K562 (cell line): ENCODE results near the gene VTI1B. TPM values are rescaled to one million over a fixed set of nuclear protein-coding genes. Genes with fewer than 3 reads are reported as not detected.
A peak's percentile ranks its signal among the peaks of the same experiment; 100 is the strongest.

Experiments used
- ATF7 ChIP-seq: fragments of 450-650 bp; IDR thresholded peaks from 2 replicates; pipeline ENCODE4 v1.7.1; 2014; ENCODE audit warnings: mild to moderate bottlenecking, moderate library complexity
- CREB1 ChIP-seq, 2 experiments: sonication (generic) in 1 of 2; formaldehyde crosslinking in 1 of 2; IDR thresholded peaks; 2 replicates each; pipeline versions ENCODE4 v1.6.1 to v1.8.0; 2012 to 2022; ENCODE audit warnings: inconsistent platforms in 1 of 2, mild to moderate bottlenecking in 1 of 2, missing genetic modification reagents in 1 of 2, moderate library complexity in 1 of 2
- CSDE1 ChIP-seq, 2 experiments: fragments of 450-650 bp; IDR thresholded peaks; 2 replicates each; pipeline ENCODE4 v1.6.1; 2016; ENCODE audit warnings: mild to moderate bottlenecking in 1 of 2
- EWSR1 ChIP-seq: fragments of 450-650 bp; IDR thresholded peaks from 2 replicates; pipeline ENCODE4 v1.6.1; 2018; ENCODE audit warnings: borderline replicate concordance, mild to moderate bottlenecking, low read depth, moderate library complexity; ENCODE audit not compliant: partially characterized antibody
- MAFF ChIP-seq: IDR thresholded peaks from 2 replicates; pipeline ENCODE4 v1.6.1; 2012; ENCODE audit warnings: low read length, improper control_type of control experiment
- NBN ChIP-seq: fragments of 450-650 bp; IDR thresholded peaks from 2 replicates; pipeline ENCODE4 v1.6.1; 2016; ENCODE audit warnings: low read depth, mild to moderate bottlenecking
- NFIX ChIP-seq: fragments of 250-450 bp; sonication (Bioruptor Pico); IDR thresholded peaks from 2 replicates; pipeline ENCODE4 v1.4.0; 2020; ENCODE audit warnings: low read depth, mild to moderate bottlenecking, moderate library complexity
- POLR2AphosphoS2 ChIP-seq: IDR thresholded peaks from 2 replicates; pipeline ENCODE4 v1.6.1; 2012; ENCODE audit warnings: low read length, improper control_type of control experiment
- POLR2B ChIP-seq: fragments of 450-650 bp; IDR thresholded peaks from 2 replicates; pipeline ENCODE4 v1.6.1; 2018; ENCODE audit warnings: low read depth; ENCODE audit not compliant: partially characterized antibody
- RHOXF2B ChIP-seq: fragments of 250-450 bp; sonication (Bioruptor Pico); conservative IDR thresholded peaks from 2 replicates; pipeline ENCODE4 v1.5.1; 2021
- SP1 ChIP-seq: sonication (generic); formaldehyde crosslinking; IDR thresholded peaks from 2 replicates; pipeline ENCODE4 v1.8.1; 2022; ENCODE audit warnings: mild to moderate bottlenecking, missing genetic modification reagents
- SUPT5H ChIP-seq: fragments of 450-650 bp; IDR thresholded peaks from 2 replicates; pipeline ENCODE4 v1.6.1; 2016
- TCF3 ChIP-seq: sonication (generic); formaldehyde crosslinking; IDR thresholded peaks from 2 replicates; pipeline ENCODE4 v1.4.0; 2020; ENCODE audit warnings: mild to moderate bottlenecking, missing genetic modification reagents
- ZNF232 ChIP-seq: sonication (generic); formaldehyde crosslinking; IDR thresholded peaks from 2 replicates; pipeline ENCODE4 v1.8.0; 2022; ENCODE audit warnings: mild to moderate bottlenecking, missing genetic modification reagents
- ZNF408 ChIP-seq: fragments of 250-450 bp; sonication (Bioruptor Pico); IDR thresholded peaks from 2 replicates; pipeline ENCODE4 v1.4.0; 2020; ENCODE audit warnings: low read depth, mild to moderate bottlenecking, moderate library complexity
- ZNF584 ChIP-seq: fragments of 200-800 bp; sonication (Bioruptor generic); IDR thresholded peaks from 2 replicates; pipeline ENCODE4 v1.6.1; 2016; ENCODE audit warnings: low read depth, mild to moderate bottlenecking, missing genetic modification characterization, missing compliant biosample characterization
- ZNF778 ChIP-seq: fragments of 450-650 bp; formaldehyde crosslinking; IDR thresholded peaks from 2 replicates; pipeline ENCODE4 v1.4.0; 2020; ENCODE audit warnings: mild to moderate bottlenecking, moderate library complexity
- polyA plus RNA-seq, 8 experiments: library from polyadenylated mRNA; depleted of rRNA in 4 of 8; stranded (reverse) in 5 of 8; unstranded in 3 of 8; fragments of >200 nt; fragmentation: Nextera tagmentation in 2 of 8; fragmentation: Illumina TruSeq in 1 of 8; extraction: Ambion mirVana in 2 of 8; extraction: Trizol in 1 of 8; gene quantifications; 2 replicates each; pipeline versions ENCODE4 v1.2.1 to v1.2.3, GENCODE V29; 2011 to 2014; ENCODE audit warnings: inconsistent platforms in 1 of 8, missing spikeins in 1 of 8
- total RNA-seq, 7 experiments: library from RNA; depleted of rRNA in 6 of 7; stranded (reverse); fragments of >200 nt in 6 of 7; fragmentation: Illumina TruSeq in 2 of 7; extraction: Trizol in 2 of 7; gene quantifications; 2 replicates each; pipeline versions ENCODE4 v1.2.1 to v1.2.3, GENCODE V29; 2011 to 2021; ENCODE audit warnings: low replicate concordance in 1 of 7
- TF ChIP-seq, protein P1 (sequence below): sonication (generic); formaldehyde crosslinking; IDR thresholded peaks from 2 replicates; pipeline ENCODE4 v1.4.0; 2020; ENCODE audit warnings: mild to moderate bottlenecking, missing genetic modification reagents
- TF ChIP-seq, protein P2 (sequence below): fragments of 450-650 bp; IDR thresholded peaks from 2 replicates; pipeline ENCODE4 v1.6.1; 2017; ENCODE audit warnings: antibody characterized with exemption, mild to moderate bottlenecking
- TF ChIP-seq, protein P3 (sequence below): fragments of 200-800 bp; sonication (Bioruptor generic); IDR thresholded peaks from 2 replicates; pipeline ENCODE4 v1.6.1; 2017; ENCODE audit warnings: missing genetic modification characterization, missing compliant biosample characterization
- TF ChIP-seq, protein P4 (sequence below): fragments of 450-650 bp; formaldehyde crosslinking; IDR thresholded peaks from 2 replicates; pipeline ENCODE4 v1.4.0; 2022; ENCODE audit warnings: mild to moderate bottlenecking, moderate library complexity

Gene VTI1B
- total and polyA plus RNA-seq, 9 of the 15 experiments (the other 6 are each of a cell fraction or from before 2014, with no cell fraction given): 7.8 to 69.8 (median 50.1) TPM

DNA sequence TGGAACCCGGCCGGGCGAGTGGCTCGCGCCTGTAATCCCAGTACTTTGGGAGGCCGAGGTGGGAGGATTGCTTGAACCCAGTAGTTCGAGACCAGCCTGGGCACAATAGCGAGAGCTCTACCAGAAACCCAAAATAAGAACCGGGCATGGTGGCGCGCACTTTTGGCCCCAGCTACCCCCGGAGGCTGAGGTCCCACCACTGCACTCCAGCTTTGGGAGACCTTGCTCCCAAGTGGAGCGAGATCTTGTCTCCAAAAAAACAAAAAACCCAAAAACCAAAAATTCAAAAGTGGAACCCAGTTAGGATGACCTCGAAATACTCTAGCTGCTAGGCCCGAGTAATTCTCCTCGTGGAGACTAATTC lies 769 bp upstream of the VTI1B start (continued):
- no peak for TF ChIP-seq TCF3 (CRISPR knock-in tag)
- no peak for TF ChIP-seq CREB1 (IDR thresholded peaks at IDR 0.05)
- TF ChIP-seq CREB1 (CRISPR knock-in tag; IDR thresholded peaks at IDR 0.05): no peak
- TF ChIP-seq ZNF408 (CRISPR knock-in tag): no peak
- no peak for TF ChIP-seq MAFF
- peak; percentile 47; the same call in 1 of the 2 replicates for TF ChIP-seq POLR2AphosphoS2
- TF ChIP-seq, protein P1, sequence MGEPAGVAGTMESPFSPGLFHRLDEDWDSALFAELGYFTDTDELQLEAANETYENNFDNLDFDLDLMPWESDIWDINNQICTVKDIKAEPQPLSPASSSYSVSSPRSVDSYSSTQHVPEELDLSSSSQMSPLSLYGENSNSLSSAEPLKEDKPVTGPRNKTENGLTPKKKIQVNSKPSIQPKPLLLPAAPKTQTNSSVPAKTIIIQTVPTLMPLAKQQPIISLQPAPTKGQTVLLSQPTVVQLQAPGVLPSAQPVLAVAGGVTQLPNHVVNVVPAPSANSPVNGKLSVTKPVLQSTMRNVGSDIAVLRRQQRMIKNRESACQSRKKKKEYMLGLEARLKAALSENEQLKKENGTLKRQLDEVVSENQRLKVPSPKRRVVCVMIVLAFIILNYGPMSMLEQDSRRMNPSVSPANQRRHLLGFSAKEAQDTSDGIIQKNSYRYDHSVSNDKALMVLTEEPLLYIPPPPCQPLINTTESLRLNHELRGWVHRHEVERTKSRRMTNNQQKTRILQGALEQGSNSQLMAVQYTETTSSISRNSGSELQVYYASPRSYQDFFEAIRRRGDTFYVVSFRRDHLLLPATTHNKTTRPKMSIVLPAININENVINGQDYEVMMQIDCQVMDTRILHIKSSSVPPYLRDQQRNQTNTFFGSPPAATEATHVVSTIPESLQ: no peak
- TF ChIP-seq SUPT5H: 0 out of 2 replicates have a peak, but pooled peaks have one; percentile 38
- TF ChIP-seq ATF7: no peak
- no peak for TF ChIP-seq SP1 (CRISPR knock-in tag)
- TF ChIP-seq, protein P2, sequence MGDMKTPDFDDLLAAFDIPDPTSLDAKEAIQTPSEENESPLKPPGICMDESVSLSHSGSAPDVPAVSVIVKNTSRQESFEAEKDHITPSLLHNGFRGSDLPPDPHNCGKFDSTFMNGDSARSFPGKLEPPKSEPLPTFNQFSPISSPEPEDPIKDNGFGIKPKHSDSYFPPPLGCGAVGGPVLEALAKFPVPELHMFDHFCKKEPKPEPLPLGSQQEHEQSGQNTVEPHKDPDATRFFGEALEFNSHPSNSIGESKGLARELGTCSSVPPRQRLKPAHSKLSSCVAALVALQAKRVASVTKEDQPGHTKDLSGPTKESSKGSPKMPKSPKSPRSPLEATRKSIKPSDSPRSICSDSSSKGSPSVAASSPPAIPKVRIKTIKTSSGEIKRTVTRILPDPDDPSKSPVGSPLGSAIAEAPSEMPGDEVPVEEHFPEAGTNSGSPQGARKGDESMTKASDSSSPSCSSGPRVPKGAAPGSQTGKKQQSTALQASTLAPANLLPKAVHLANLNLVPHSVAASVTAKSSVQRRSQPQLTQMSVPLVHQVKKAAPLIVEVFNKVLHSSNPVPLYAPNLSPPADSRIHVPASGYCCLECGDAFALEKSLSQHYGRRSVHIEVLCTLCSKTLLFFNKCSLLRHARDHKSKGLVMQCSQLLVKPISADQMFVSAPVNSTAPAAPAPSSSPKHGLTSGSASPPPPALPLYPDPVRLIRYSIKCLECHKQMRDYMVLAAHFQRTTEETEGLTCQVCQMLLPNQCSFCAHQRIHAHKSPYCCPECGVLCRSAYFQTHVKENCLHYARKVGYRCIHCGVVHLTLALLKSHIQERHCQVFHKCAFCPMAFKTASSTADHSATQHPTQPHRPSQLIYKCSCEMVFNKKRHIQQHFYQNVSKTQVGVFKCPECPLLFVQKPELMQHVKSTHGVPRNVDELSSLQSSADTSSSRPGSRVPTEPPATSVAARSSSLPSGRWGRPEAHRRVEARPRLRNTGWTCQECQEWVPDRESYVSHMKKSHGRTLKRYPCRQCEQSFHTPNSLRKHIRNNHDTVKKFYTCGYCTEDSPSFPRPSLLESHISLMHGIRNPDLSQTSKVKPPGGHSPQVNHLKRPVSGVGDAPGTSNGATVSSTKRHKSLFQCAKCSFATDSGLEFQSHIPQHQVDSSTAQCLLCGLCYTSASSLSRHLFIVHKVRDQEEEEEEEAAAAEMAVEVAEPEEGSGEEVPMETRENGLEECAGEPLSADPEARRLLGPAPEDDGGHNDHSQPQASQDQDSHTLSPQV: 0 out of 2 replicates have a peak, but pooled peaks have one; percentile 25
- TF ChIP-seq EWSR1: no peak
- TF ChIP-seq ZNF584: 0 out of 2 replicates have a peak, but pooled peaks have one; percentile 12
- TF ChIP-seq NFIX (CRISPR knock-in tag): no peak
- TF ChIP-seq, protein P3, sequence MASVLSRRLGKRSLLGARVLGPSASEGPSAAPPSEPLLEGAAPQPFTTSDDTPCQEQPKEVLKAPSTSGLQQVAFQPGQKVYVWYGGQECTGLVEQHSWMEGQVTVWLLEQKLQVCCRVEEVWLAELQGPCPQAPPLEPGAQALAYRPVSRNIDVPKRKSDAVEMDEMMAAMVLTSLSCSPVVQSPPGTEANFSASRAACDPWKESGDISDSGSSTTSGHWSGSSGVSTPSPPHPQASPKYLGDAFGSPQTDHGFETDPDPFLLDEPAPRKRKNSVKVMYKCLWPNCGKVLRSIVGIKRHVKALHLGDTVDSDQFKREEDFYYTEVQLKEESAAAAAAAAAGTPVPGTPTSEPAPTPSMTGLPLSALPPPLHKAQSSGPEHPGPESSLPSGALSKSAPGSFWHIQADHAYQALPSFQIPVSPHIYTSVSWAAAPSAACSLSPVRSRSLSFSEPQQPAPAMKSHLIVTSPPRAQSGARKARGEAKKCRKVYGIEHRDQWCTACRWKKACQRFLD: peak; percentile 55; the same call in 1 of the 2 replicates
- peak; percentile 5 for TF ChIP-seq POLR2B
- no peak for TF ChIP-seq NBN
- TF ChIP-seq ZNF778: no peak
- TF ChIP-seq ZNF232 (CRISPR knock-in tag): no peak
- TF ChIP-seq, protein P4, sequence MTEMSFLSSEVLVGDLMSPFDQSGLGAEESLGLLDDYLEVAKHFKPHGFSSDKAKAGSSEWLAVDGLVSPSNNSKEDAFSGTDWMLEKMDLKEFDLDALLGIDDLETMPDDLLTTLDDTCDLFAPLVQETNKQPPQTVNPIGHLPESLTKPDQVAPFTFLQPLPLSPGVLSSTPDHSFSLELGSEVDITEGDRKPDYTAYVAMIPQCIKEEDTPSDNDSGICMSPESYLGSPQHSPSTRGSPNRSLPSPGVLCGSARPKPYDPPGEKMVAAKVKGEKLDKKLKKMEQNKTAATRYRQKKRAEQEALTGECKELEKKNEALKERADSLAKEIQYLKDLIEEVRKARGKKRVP (CRISPR knock-in tag): no peak
- no peak for TF ChIP-seq CSDE1 (IDR thresholded peaks at IDR 0.05)
- no peak for TF ChIP-seq RHOXF2B (CRISPR knock-in tag)
